ENCODE measurements around the gene FCSK.

Gene FCSK

DNA sequence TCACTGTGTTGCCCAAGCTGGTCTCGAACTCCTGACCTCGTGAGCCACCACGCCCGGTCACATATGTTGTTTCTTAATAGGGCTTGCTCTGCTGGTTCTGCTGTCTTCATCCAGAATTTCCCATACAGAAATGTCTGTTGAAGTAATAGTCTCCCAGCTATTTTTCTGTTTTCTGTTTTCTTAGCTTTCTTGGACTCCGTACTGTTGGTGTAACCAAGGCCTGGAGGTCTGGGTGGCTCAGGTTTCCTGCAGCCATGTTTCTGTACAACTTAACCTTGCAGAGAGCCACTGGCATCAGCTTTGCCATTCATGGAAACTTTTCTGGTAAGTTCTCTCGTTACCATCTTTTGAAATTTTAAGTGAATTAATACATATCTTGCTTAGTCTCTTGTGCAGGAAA is 72.0 kb downstream of the FCSK start:
- DNase-seq = no peak

DNA sequence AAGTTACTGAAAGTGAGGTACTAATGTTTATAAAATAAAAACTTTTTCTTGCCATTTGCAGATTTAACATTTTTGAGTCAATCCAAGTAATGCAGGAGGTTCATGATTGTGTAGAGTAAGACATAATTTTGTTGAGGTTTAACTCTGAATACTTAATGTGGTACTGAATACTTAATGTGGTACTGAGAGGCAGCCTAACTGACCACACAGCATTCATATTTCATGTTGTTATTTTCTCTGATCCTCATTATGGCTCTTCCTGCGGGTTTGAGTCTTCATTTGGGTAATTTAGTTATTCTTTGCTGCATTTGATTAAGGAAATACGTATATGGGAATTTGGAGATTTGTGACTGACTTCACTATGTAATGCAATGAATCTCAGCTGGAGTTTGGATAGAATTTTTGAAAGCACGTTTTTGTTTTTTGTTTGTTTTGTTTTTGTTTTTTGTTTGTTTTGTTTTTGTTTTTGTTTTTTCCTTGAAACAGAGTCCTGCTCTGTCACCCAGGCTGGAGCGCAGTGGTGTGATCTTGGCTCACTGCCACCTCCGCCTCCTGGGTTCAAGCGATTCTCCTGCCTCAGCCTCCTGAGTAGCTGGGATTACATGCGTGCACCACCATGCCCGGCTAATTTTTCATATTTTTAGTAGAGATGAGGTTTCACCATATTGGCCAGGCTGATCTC is 73.1 kb downstream of the FCSK start:
- no peak for DNase-seq

DNA sequence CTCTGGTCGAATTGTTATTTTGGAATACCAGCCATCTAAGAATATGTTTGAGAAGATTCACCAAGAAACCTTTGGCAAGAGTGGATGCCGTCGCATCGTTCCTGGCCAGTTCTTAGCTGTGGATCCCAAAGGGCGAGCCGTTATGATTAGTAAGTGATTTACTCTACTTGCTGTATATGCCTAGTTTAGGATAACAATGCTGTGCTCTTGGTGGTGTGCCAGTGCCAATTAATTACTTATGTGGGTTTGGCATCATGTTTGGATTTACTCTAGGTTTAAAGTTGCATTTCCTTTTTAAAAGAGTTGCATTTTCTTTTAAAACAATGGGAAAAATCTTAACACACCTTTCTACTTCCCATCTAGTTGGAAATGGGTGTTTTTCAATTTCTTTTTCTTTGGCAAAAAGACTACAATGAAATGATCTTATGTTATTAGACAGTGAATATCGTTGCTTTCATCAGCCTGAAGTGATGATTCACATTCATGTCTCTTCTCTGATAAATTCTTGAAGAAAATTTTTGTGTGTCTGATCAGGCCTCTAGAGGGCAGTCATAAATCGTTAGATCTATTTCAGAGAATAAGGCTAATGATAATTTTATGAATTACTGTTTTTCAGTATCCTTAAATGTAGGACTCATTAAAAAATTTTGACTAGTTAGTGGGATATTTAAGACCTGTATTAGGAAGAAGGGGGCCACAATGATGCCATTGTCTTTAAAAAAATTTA is 74.8 kb downstream of the FCSK start:
- DNase-seq = no peak
